ENCODE data around the gene ATF7IP2. TPM values are rescaled to one million over a fixed set of nuclear protein-coding genes. Genes with fewer than 3 reads are reported as not detected.
"Not testable (repeated sequence)": the region's sequence is repeated elsewhere in the genome, so short reads cannot be mapped to it uniquely, and the experiment has no call there.

Gene ATF7IP2
- total RNA-seq, 1 donor from 2014 or later, result 4.8 TPM

GRCh38 chr16:10466861-10467260 is 81.0 kb downstream of the ATF7IP2 start:
- DNase-seq (ENCODE audit: low spot score), result no peak
- Mint-ChIP-seq H3K9me3 (ENCODE audit: low read depth) (no peaks in the 10 kb centered on the region), H3K4me1 (ENCODE audit: low read depth) (no peaks in the 10 kb centered on the region), H3K36me3 (ENCODE audit: low read depth) (peaks cover 7% of the 10 kb centered on the region), H3K4me3 (ENCODE audit: unreplicated experiment) (no peak overlapping the region), H3K27me3 (ENCODE audit: low read depth) (no peaks in the 10 kb centered on the region), H3K27ac (ENCODE audit: unreplicated experiment) (no peak overlapping the region)
- TF ChIP-seq CTCF (IDR thresholded peaks at IDR 0.05), result no peak

- not testable (repeated sequence) for DNase-seq (ENCODE audit: low spot score); H3K4me1 Mint-ChIP-seq (ENCODE audit: low read depth); H3K27me3 Mint-ChIP-seq (ENCODE audit: low read depth)
These were observed 90.8 kb downstream of the ATF7IP2 start for GRCh38 chr16:10476636-10477035.

GRCh38 chr16:10480151-10480550 is 94.3 kb downstream of the ATF7IP2 start:
- no peak overlapping the region for H3K27ac Mint-ChIP-seq (ENCODE audit: unreplicated experiment)
- DNase-seq (ENCODE audit: low spot score), result no peak
- TF ChIP-seq CTCF (IDR thresholded peaks at IDR 0.05), result no peak
- H3K36me3 Mint-ChIP-seq (ENCODE audit: low read depth), result peaks cover 14% of the 10 kb centered on the region
- no peaks in the 10 kb centered on the region for H3K4me1 Mint-ChIP-seq (ENCODE audit: low read depth)
- H3K27me3 Mint-ChIP-seq (ENCODE audit: low read depth), result no peaks in the 10 kb centered on the region
- H3K9me3 Mint-ChIP-seq (ENCODE audit: low read depth), result peaks cover 10% of the 10 kb centered on the region
- no peak overlapping the region for H3K4me3 Mint-ChIP-seq (ENCODE audit: unreplicated experiment)

More at GRCh38 chr16:10476636-10477035, 90.8 kb downstream of the ATF7IP2 start:
- H3K36me3 Mint-ChIP-seq (ENCODE audit: low read depth), result peaks cover 17% of the 10 kb centered on the region
- H3K4me3 Mint-ChIP-seq (ENCODE audit: unreplicated experiment); H3K27ac Mint-ChIP-seq (ENCODE audit: unreplicated experiment): not testable (repeated sequence)
- peaks cover 16% of the 10 kb centered on the region for H3K9me3 Mint-ChIP-seq (ENCODE audit: low read depth)

- H3K27me3 Mint-ChIP-seq (ENCODE audit: low read depth), result no peaks in the 10 kb centered on the region
- peaks cover 5% of the 10 kb centered on the region for H3K4me1 Mint-ChIP-seq (ENCODE audit: low read depth)
- H3K4me3 Mint-ChIP-seq (ENCODE audit: unreplicated experiment), result no peak overlapping the region
- peaks cover 6% of the 10 kb centered on the region for H3K36me3 Mint-ChIP-seq (ENCODE audit: low read depth)
- peaks cover 9% of the 10 kb centered on the region for H3K9me3 Mint-ChIP-seq (ENCODE audit: low read depth)
- DNase-seq (ENCODE audit: low spot score), result no peak
- no peak overlapping the region for H3K27ac Mint-ChIP-seq (ENCODE audit: unreplicated experiment)
- TF ChIP-seq CTCF (IDR thresholded peaks at IDR 0.05), result no peak
These were observed 99.3 kb downstream of the ATF7IP2 start for GRCh38 chr16:10485159-10485558.

- no peak overlapping the region for H3K4me3 Mint-ChIP-seq (ENCODE audit: unreplicated experiment)
- TF ChIP-seq CTCF (IDR thresholded peaks at IDR 0.05), result no peak
- no peak overlapping the region for H3K27ac Mint-ChIP-seq (ENCODE audit: unreplicated experiment)
- no peaks in the 10 kb centered on the region for H3K27me3 Mint-ChIP-seq (ENCODE audit: low read depth)
- peaks cover 6% of the 10 kb centered on the region for H3K36me3 Mint-ChIP-seq (ENCODE audit: low read depth)
- peaks cover 7% of the 10 kb centered on the region for H3K4me1 Mint-ChIP-seq (ENCODE audit: low read depth)
- no peak for DNase-seq (ENCODE audit: low spot score)
- H3K9me3 Mint-ChIP-seq (ENCODE audit: low read depth), result peaks cover 7% of the 10 kb centered on the region
These were observed 100.0 kb downstream of the ATF7IP2 start for GRCh38 chr16:10485698-10486382.

GRCh38 chr16:10490141-10490540 is 104.3 kb downstream of the ATF7IP2 start:
- Mint-ChIP-seq H3K4me1 (ENCODE audit: low read depth) (peaks cover 7% of the 10 kb centered on the region), H3K9me3 (ENCODE audit: low read depth) (peaks cover 13% of the 10 kb centered on the region), H3K27ac (ENCODE audit: unreplicated experiment) (no peak overlapping the region), H3K4me3 (ENCODE audit: unreplicated experiment) (no peak overlapping the region), H3K27me3 (ENCODE audit: low read depth) (no peaks in the 10 kb centered on the region), H3K36me3 (ENCODE audit: low read depth) (peaks cover 4% of the 10 kb centered on the region)
- no peak for TF ChIP-seq CTCF (IDR thresholded peaks at IDR 0.05)
- DNase-seq (ENCODE audit: low spot score), result no peak
